SK-N-SH treated with all-trans-retinoic acid at 6 μM for 48 hours (cell line): ENCODE results near the gene CFAP157.

Source experiments
- ATAC-seq: fragments of 200-7000 bp; cut with Tn5 transposase; 3 replicates; pipeline ENCODE4 v1.9.1; 2020; ENCODE audit warnings: mild to moderate bottlenecking, moderate library complexity
- ARNTL ChIP-seq: fragments of 450-650 bp; formaldehyde crosslinking; IDR thresholded peaks from 2 replicates; pipeline ENCODE4 v1.5.0; 2020; ENCODE audit warnings: low read depth, mild to moderate bottlenecking, moderate library complexity, borderline replicate concordance
- BACH2 ChIP-seq: fragments of 250-450 bp; sonication (Bioruptor Pico); IDR thresholded peaks from 2 replicates; pipeline ENCODE4 v1.9.0; 2021; ENCODE audit warnings: mild to moderate bottlenecking, borderline replicate concordance
- CSDC2 ChIP-seq: fragments of 250-450 bp; sonication (Bioruptor Pico); IDR thresholded peaks from 2 replicates; pipeline ENCODE4 v1.5.0; 2020; ENCODE audit warnings: mild to moderate bottlenecking, moderate library complexity
- ESRRG ChIP-seq: fragments of 250-450 bp; sonication (Bioruptor Pico); IDR thresholded peaks from 2 replicates; pipeline ENCODE4 v1.6.1; 2021; ENCODE audit warnings: mild to moderate bottlenecking
- GLIS3 ChIP-seq: fragments of 250-450 bp; sonication (Bioruptor Pico); IDR thresholded peaks from 2 replicates; pipeline ENCODE4 v1.5.0; 2020; ENCODE audit warnings: mild to moderate bottlenecking, moderate library complexity
- ISL1 ChIP-seq: fragments of 250-450 bp; sonication (Bioruptor Pico); IDR thresholded peaks from 2 replicates; pipeline ENCODE4 v2.1.2; 2022; ENCODE audit warnings: mild to moderate bottlenecking, moderate library complexity
- OSR1 ChIP-seq: fragments of 250-450 bp; sonication (Bioruptor Pico); IDR thresholded peaks from 2 replicates; pipeline ENCODE4 v1.8.0; 2022; ENCODE audit warnings: moderate library complexity, mild to moderate bottlenecking, inconsistent platforms
- POU6F1 ChIP-seq: fragments of 250-450 bp; sonication (Bioruptor Pico); IDR thresholded peaks from 2 replicates; pipeline ENCODE4 v1.8.0; 2021; ENCODE audit warnings: low read depth, mild to moderate bottlenecking, moderate library complexity, borderline replicate concordance
- PPARA ChIP-seq: fragments of 250-450 bp; sonication (Bioruptor Pico); IDR thresholded peaks from 2 replicates; pipeline ENCODE4 v1.5.0; 2020; ENCODE audit warnings: mild to moderate bottlenecking, borderline replicate concordance
- RARB ChIP-seq: fragments of 250-450 bp; sonication (Bioruptor Pico); IDR thresholded peaks from 2 replicates; pipeline ENCODE4 v1.8.0; 2021; ENCODE audit warnings: mild to moderate bottlenecking, moderate library complexity
- TSHZ2 ChIP-seq: fragments of 250-450 bp; sonication (Bioruptor Pico); IDR thresholded peaks from 2 replicates; pipeline ENCODE4 v1.5.0; 2020; ENCODE audit warnings: mild to moderate bottlenecking, moderate library complexity
- ZC3H10 ChIP-seq: fragments of 250-450 bp; sonication (Bioruptor Pico); IDR thresholded peaks from 2 replicates; pipeline ENCODE4 v1.5.1; 2021; ENCODE audit warnings: mild to moderate bottlenecking, moderate library complexity
- ZFP30 ChIP-seq: fragments of 450-650 bp; formaldehyde crosslinking; IDR thresholded peaks from 2 replicates; pipeline ENCODE4 v1.5.0; 2022; ENCODE audit warnings: mild to moderate bottlenecking, moderate library complexity
- ZNF8 ChIP-seq: fragments of 450-650 bp; formaldehyde crosslinking; IDR thresholded peaks from 2 replicates; pipeline ENCODE4 v1.5.0; 2020; ENCODE audit warnings: mild to moderate bottlenecking, moderate library complexity

The CFAP157 gene

GRCh38 chr9:127763918-127764384, 57.2 kb downstream of the CFAP157 start:
- TF ChIP-seq OSR1 (CRISPR knock-in tag) = no peak
- no peak for TF ChIP-seq GLIS3
- TF ChIP-seq ARNTL (CRISPR knock-in tag) = no peak
- no peak for TF ChIP-seq ZNF8 (CRISPR knock-in tag)
- no peak for TF ChIP-seq ESRRG (CRISPR knock-in tag)
- TF ChIP-seq ZFP30 (CRISPR knock-in tag) = no peak
- peak; percentile 75 for ATAC-seq

- TF ChIP-seq CSDC2 (CRISPR knock-in tag) (no peak), RARB (no peak), TSHZ2 (CRISPR knock-in tag) (no peak), ISL1 (no peak), ZFP30 (CRISPR knock-in tag) (no peak), ESRRG (CRISPR knock-in tag) (no peak), ZC3H10 (CRISPR knock-in tag) (no peak), PPARA (no peak), BACH2 (CRISPR knock-in tag) (no peak), POU6F1 (CRISPR knock-in tag) (no peak)
- no peak for ATAC-seq
These were observed 58.6 kb downstream of the CFAP157 start for GRCh38 chr9:127765418-127765817.
